GM10847 (cell line): ENCODE data around the gene TRIM2.

Source experiments
- POLR2A ChIP-seq: IDR thresholded peaks from 2 replicates; pipeline ENCODE4 v1.6.1; 2011; ENCODE audit not compliant: insufficient read length; ENCODE audit errors: extremely low read depth

TRIM2 gene

DNA sequence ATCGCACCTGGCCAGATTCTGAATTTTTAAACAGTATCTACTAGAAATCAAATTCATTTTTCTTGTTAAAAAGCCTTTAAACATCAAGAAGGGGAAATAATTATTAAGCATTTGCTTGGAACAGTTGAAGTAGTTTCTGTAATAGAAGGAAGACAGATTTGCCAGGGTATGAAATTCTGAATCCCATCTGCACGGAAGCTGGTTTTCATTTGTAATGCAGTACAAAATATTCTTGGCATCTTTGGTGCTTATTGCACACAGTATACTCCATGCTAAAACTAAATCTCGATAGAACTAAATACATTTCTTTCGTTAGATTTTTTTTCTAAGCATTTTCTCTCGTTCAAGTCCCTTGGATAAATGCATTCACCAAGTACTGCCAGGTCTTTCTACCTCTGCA lies 25.3 kb downstream of the TRIM2 start:
- no peak for TF ChIP-seq POLR2A

DNA sequence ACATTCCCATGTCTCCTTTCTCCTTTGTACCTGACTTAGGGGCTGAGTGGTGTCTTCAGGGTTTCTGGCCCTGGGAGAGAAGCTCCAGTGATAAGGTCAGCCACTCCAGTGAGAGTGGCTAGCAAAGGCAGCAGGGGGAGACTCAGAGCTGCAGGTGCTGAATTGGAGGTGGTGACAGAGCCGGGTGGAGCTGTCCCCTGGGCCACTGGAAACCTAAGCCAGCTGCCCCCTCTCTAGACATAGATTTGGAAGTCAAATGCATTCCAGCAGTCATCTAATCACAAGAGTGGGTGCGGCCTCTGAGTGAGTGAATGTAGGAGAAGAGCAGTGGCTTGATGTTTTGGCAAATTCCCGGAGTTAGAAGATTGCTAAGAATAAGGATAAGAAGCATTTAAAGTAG lies 28.5 kb downstream of the TRIM2 start:
- TF ChIP-seq POLR2A, result no peak

DNA sequence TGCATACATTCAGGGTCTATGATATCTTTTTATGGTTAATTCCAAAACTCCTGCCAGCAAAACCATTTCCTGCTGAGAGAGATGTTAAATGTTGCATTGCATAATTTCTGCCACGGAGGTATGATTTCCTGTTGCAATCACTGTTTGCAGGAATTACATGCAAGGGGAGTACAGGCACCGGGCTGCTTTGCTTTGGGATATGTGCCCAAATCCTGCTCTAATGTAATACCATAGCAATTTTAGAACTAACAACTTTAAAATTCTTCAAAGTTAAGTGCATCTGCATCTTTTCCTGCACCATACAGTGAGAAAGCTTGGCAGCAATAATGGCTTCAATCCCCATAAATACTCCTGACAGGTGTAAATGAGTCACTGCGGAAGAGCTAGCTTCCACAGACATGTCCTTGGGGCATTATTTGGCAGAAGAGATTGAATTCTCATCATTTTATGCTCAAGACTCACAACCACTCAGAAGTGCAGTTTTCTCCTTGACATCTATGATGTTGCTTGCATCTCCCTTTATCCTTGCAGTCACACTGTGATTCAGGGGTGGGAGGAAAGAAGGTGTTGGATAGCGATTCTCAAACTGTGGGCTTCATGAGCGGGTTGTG lies 29.6 kb downstream of the TRIM2 start:
- TF ChIP-seq POLR2A, result no peak

DNA sequence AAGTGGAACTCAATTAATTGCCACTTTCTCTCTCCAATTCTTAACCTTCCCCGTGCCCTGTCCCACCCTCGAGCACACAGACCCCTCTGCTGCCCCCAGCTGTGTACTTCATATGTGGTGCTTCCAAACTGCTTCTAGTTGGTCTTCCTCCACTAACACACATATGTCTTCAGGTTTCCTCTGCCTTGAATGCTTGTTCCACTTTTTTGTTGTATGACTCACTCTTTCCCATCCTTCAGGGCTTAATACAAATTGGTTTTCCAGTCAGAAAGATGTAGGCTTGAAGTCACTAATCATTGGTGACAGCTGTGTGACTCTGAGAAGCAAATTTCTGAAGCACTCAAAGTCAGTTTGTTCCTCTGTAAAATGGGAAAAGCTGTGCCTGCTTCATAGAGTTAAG lies 30.6 kb downstream of the TRIM2 start:
- TF ChIP-seq POLR2A, result no peak

DNA sequence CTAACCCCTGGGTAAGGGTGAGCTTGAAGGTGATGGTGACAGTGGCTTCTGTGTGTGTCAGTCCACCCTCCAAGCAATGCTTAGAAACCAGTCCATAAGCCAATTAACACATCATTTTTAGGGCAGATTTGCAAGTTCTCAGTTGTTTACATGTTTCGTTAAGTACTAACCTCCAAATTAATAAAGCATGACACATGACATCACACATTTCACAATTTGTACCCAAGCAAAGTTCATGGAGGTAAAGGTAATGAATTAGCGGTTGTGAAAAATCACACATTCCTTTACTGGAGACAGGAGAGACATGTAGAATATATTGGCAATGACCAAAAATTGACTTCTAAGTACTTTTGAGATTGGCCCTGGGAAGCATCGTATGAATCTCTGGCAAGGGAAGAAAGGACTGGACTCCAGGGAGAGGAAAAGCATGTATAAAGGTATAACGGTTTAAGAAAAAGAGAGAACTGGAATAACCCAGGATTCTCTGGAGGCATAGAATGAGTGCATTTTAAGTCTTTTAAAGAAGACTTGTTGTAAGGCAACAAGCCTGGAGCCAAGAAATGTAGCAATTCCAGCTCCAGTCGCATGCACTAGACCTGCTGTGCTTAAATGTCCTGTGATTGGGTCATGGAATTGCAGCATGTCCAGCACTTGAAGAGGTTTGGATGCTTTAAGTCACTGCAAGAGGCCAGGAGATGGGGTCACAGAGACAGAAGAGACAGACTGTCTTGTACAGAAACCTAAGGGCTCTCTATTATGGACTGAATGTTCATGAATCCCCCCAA lies 34.1 kb downstream of the TRIM2 start:
- TF ChIP-seq POLR2A, result no peak

DNA sequence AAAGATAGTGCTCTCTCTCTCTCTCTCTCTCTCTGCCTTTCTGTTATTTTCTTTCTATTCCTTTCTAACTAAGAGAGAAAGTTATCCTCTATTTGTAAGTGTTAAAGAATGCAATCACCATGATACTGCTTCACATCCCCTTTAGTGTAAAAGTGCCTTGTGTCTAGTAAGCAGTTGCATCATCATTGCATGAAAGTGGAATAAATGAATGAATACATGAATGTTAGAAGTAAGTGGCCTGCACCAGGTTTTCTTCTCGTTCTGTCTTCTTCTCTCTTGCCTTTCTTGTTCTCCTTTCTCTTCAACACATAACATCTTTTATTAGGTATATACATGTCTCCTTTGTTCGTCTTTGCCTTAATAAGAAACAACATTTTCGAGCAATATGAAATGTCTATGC lies 35.2 kb downstream of the TRIM2 start:
- no peak for TF ChIP-seq POLR2A

DNA sequence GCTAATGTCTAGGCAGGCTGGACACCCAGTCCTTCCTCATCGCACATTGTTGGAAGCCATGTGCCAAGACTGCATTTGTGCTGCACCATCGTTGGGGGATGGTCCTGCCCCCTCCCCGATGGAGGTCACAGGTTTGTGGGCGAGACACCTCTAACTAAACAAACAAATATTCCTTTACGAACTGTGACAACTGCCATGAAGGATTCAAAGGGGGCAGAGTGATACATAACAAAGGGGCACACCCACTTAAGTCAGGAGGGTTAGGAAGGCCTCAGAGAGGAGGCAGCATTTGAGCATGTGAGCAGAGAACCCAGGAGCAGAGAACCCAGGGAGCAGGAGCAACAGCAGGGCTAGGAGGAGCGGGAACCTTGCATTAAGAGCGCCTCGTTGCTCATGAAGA lies 37.1 kb downstream of the TRIM2 start:
- TF ChIP-seq POLR2A, result no peak

DNA sequence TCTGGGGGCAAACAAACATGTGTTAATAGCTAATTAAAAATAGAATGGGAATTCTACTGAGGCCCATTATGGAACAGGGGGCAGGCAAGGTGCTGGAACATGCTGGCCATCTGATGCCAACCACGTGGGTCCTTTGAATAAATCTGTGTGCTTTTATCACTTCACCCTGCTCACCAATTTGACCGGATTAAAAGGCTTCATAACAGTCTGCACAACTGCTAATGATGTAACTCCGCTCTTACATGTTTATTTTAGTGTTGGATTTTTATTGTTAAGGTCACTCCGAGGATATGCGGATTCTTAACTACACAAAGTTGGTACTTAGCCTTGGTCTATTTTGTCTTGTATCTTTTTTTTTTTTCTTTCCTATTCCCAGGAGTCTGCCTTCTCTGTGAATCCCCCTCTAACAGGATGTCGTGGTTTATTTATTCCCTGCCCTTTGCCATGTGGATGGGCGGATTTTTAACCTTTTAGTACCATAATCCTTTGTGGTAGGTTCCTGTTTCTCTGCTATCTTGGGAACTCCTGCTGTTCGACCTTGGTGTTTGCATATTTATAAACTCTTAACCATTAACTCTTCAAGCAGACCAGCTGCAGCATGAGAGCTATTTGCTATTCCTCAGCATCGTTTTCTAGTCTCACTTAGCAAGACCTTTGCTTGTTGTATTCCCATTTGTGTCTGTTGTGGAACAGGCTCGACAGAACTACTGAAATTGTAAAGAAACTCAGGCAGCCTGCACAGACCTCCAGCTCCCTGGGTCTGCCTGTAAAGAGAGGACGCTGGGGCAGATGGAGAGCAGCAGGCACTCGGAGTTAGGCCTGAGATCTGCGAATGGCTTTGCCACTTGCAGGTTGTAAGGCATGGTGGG lies 38.0 kb downstream of the TRIM2 start:
- TF ChIP-seq POLR2A, result no peak

DNA sequence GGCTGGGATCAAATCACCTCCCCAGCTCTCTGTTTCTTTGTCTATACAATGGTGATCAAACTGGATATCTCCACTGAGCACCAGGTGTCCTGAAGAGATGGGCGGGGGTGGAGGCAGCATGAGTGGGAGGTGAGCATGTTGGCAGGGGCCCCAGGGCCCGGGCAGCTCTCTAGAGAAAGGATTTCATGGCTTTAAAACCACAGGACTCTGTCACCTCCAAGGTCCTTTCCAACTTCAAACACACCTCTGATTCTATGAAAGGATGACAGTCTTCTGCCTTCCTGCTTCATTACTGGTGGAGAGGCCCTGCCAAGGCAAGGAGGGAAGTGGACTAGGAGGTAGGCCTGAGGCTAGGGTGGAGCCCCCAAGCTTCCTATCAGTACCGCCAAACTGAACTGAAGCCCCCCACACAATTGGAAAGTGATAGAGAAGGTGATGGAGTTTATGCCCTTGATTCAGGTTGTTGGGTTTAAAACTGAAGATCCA lies 38.6 kb downstream of the TRIM2 start:
- TF ChIP-seq POLR2A, result no peak

DNA sequence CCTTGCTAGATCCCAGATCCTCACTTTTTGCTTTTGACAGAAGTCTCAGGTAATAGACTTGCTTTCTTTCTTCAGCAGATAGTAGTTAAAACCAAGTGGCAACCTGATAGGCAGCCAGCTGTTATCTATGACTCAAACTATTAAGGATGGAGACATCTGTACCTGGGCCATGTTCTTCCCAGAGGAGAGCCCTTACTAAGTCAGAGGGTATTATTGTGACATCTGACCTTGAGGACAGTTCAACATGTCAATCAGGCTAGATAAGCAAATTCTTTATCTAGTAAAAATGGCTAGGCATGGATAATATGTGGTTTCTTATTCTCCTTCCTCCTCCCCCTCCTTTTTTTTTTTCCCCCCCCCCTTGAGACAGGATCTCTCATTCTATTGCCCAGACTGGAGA lies 39.2 kb downstream of the TRIM2 start:
- TF ChIP-seq POLR2A, result no peak

DNA sequence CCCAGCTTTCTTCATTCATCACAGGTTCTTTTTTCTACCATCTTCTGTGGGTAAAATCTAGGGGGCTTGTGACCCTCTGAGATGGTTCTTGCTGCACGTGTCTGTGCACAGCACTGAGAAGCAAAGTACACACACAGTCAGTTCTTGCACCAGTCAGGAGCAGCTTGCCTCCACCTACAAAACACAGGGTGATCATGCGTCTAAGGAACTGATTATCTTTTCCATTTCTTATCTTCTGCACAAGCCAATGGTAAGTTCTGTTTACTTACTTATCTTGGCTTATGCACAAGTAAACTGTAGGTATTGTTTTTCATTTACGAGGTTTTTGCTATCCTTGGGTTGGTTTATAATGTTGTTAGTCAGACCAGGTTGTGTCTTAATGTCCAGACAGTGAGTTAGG lies 40.7 kb downstream of the TRIM2 start:
- TF ChIP-seq POLR2A, result no peak

DNA sequence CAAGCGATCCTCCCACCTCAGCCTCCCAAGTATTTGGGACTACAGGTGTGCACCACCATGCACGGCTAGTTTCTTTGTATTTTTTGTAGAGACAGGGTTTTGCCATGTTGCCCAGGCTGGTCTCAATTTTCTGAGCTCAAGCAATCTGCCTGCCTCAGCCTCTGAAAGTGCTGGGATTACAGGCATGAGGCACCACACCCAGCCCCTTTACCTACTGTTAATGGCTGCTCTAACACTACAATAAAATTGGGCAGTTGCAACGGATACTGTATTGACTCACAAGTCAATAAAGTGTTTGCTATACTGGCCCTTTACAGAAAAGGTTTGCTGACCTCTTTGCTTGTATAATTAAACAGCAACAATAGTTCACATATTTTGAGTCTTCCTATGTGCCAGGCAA lies 41.5 kb downstream of the TRIM2 start:
- no peak for TF ChIP-seq POLR2A

DNA sequence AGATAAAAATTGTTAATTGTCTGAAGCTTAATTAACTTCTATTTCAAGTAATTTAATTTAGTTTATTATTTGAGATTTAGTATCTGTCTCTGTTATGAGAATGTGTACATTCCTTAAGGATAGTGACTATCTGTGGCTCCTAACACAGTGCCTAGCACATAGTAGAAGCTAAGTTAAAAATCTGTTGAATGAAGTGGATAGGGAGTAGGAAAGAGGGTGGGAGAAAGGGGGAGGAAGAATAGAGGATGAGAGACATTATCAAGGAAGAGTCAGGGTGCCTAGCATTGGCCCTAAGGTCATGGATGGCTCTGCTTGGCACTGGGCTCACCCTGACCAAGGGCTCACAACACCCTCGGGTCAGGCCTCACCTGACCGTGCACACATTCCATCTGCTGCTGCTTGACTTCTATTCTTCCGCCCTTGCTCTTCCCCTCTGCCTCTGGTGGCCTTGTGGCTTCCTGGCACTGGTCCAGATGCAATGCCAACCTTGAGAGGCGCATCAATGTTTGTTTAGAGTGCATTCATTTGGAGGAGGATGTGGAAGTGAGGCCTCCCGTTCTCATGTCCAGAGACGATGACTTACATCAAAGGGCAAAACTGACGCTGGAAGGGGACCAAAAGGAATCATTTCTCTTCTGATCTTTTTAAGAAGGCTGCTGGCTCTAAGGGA lies 42.3 kb downstream of the TRIM2 start:
- no peak for TF ChIP-seq POLR2A

DNA sequence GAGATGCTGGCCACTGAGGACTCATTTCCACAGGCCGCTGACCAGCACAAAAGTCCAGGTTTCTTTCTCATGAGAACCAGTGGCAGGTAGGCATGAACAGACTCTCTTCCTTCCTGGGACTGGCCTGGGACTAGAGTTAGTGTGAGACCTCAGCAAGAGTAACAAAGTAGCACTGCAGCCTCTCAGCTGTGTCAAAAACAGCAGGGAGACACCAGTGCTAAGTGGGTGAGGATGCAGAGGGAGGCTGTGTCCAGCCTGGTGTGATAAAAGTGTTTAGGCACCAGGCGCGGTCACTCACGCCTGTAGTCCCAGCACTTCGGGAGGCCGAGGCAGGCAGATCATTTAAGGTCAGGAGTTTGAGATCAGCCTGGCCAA lies 42.9 kb downstream of the TRIM2 start:
- no peak for TF ChIP-seq POLR2A

DNA sequence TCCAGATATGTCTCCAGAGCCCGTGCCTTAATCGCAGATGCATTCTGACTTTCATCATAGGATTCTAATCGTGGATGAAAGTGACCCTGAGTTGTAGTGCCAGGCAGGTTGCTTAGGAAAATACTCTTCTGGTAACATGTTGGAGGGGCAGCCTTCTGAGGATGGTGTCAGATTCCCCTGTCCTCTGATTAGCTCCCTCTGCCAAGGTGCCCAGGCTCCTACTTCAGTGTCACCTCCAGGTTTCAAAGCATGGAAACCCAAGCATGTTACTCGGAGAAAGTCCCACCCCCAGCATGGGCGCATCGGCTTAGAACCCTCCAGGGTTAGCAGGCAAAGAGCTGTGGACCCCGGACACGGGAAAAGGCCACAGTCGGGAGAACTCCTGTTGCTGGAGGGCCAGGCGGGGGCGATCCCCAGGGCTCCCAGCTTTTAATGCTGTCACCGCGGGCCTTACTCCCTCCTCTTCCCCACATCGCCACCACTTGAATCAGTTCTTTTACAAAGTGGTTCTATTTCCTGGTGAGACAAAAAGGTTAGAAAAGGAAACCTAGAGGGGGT lies 44.5 kb downstream of the TRIM2 start:
- TF ChIP-seq POLR2A, result no peak

DNA sequence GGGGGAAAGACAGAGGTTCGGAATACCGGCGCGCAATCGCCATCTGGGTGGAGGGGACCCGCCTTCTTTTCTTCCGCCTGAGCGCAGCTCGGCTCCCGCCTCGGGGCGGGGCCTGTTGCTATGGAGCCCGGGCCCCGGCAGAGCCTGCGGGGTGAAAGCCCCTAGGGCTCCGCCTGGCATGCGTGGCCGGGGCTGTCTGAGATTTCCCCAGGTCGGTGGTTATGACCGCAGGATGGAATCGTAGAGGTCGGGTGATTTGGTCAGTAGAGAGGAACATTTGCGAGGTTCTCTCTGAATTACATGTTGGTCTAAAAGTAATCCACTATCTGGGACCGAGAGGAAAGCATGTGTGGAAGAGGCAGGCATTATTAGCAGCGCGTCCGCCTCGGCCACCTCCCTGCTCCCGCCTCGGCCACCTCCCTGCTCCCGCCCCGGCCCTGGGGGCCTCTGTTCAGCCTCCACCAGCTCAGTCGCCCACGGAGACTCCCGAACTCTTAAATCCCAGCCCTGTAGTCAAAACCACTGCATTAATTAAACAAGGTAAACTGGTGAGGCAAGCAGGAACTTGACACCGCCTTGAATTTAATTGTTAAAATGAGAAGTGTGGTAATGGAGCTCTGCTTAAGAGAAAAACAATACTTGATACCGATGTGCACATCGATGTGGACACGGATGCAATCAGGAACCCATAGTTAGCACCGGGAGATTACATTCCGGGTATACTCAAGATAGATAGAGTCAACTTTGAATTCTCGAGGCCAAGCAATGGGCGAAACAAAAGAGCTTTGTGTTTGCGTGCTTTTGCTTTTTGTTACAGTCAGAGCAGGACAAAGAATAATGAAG lies 45.2 kb downstream of the TRIM2 start:
- no peak for TF ChIP-seq POLR2A
